Fibroblast of pulmonary artery (primary cell): ENCODE measurements around the gene P4HA1.
"Not testable (repeated sequence)": the region's sequence is repeated elsewhere in the genome, so short reads cannot be mapped to it uniquely, and the experiment has no call there.

Experiments
- DNase-seq: peaks from one replicate; pipeline ENCODE4 v3.0.0-alpha.2; 2010; ENCODE audit warnings: low read depth
- H3K4me3 ChIP-seq: replicated peaks from 2 replicates; pipeline ENCODE4 v1.5.1; 2011; ENCODE audit warnings: low read depth, mild to moderate bottlenecking, control low read depth, low read length, moderate library complexity
- CTCF ChIP-seq: IDR thresholded peaks from 2 replicates; pipeline ENCODE4 v1.5.1; 2011; ENCODE audit warnings: mild to moderate bottlenecking, control low read depth, low read length, inconsistent platforms; ENCODE audit errors: missing control alignments

The P4HA1 gene

GRCh38 chr10:73131301-73131700 lies 34.6 kb upstream of the P4HA1 start:
- H3K4me3 ChIP-seq = no peak overlapping the region
- TF ChIP-seq CTCF = no peak
- DNase-seq = no peak

GRCh38 chr10:73126343-73126742 lies 29.7 kb upstream of the P4HA1 start:
- no peak for DNase-seq
- TF ChIP-seq CTCF = no peak

GRCh38 chr10:73119952-73120351 lies 23.3 kb upstream of the P4HA1 start:
- no peak for TF ChIP-seq CTCF
- no peak for DNase-seq
- H3K4me3 ChIP-seq = no peak overlapping the region

More at GRCh38 chr10:73126343-73126742, 29.7 kb upstream of the P4HA1 start:
- H3K4me3 ChIP-seq = no peak overlapping the region

- TF ChIP-seq CTCF = no peak
- H3K4me3 ChIP-seq = no peak overlapping the region
- DNase-seq = no peak
Observed at GRCh38 chr10:73119457-73119856, 22.8 kb upstream of the P4HA1 start.

GRCh38 chr10:73117976-73118743 lies 21.5 kb upstream of the P4HA1 start:
- peak; percentile 46 for DNase-seq
- TF ChIP-seq CTCF = no peak
- no peak overlapping the region for H3K4me3 ChIP-seq

- no peak overlapping the region for H3K4me3 ChIP-seq
- DNase-seq = no peak
- TF ChIP-seq CTCF = no peak
Observed at GRCh38 chr10:73116017-73116416, 19.4 kb upstream of the P4HA1 start.

GRCh38 chr10:73113551-73113950 lies 16.9 kb upstream of the P4HA1 start:
- H3K4me3 ChIP-seq = no peak overlapping the region
- no peak for TF ChIP-seq CTCF
- DNase-seq = peak; percentile 36

GRCh38 chr10:73112032-73112431 lies 15.4 kb upstream of the P4HA1 start:
- not testable (repeated sequence) for DNase-seq, H3K4me3 ChIP-seq
